C4-2B (cell line): ENCODE data around the gene ALPG.
A peak's percentile ranks its signal among the peaks of the same experiment; 100 is the strongest.

Source experiments
- ZFX ChIP-seq: fragments of 450-650 bp; IDR thresholded peaks from 2 replicates; pipeline ENCODE4 v1.6.1; 2017
- TF ChIP-seq, protein P1 (sequence below): fragments of 450-650 bp; conservative IDR thresholded peaks from 2 replicates; pipeline ENCODE4 v1.5.1; 2017; ENCODE audit warnings: mild to moderate bottlenecking

DNA sequence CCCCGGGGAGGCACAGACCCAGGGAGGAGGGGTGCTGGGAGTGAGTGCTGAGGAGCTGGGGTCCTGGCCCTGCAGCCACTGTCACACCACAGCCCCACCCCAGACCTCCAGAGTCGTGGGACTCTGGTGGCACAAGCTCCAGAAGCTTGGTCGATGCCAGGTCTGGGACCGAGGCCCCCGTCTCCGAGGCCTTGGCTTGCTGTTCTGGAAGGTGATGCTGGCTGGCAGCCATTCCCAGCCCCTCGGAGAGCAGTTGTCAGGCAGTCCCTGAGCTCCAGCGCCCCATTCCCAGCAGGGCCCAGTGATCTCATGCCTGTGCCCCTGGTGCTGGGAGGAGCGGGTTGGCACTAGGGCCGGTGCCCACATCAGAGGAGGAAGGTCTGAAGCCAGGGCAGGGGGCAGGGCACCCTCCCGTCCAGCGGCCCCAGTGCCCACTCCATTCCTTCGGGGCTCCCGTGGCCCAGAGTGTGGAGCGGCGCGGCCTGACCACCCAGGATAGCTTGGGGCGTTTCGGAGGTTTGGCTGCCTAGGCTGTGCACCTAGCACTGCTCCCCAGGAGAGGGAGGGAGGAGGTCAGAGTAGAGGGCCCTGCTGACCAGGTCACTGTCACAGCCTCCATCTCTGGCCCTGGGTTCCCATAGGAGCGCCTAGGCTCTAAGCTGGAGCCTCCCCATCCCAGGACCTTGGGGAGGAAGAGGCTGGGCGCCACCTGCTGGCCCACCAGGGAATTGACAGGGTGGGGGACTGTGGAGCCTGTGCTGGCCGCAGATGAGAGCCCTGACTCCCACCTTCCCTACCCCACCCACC, 32.5 kb downstream of the ALPG start:
- TF ChIP-seq, protein P1, sequence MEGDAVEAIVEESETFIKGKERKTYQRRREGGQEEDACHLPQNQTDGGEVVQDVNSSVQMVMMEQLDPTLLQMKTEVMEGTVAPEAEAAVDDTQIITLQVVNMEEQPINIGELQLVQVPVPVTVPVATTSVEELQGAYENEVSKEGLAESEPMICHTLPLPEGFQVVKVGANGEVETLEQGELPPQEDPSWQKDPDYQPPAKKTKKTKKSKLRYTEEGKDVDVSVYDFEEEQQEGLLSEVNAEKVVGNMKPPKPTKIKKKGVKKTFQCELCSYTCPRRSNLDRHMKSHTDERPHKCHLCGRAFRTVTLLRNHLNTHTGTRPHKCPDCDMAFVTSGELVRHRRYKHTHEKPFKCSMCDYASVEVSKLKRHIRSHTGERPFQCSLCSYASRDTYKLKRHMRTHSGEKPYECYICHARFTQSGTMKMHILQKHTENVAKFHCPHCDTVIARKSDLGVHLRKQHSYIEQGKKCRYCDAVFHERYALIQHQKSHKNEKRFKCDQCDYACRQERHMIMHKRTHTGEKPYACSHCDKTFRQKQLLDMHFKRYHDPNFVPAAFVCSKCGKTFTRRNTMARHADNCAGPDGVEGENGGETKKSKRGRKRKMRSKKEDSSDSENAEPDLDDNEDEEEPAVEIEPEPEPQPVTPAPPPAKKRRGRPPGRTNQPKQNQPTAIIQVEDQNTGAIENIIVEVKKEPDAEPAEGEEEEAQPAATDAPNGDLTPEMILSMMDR, result peak; percentile 69
- no peak for TF ChIP-seq ZFX
